HepG2 (cell line): ENCODE results near the gene LMOD2. TPM values are rescaled to one million over a fixed set of nuclear protein-coding genes. Genes with fewer than 3 reads are reported as not detected.

ENCODE experiments used
- ATAC-seq: fragments of 200-7000 bp; cut with Tn5 transposase; 3 replicates; pipeline ENCODE4 v1.9.1; 2020; ENCODE audit warnings: mild to moderate bottlenecking, moderate library complexity
- BruUV-seq: library from RNA; stranded (reverse); fragments of 400-500 nt; replicated peaks from 2 replicates; lab custom pipeline; 2021; lab: Mats Ljungman, UMichigan
- CTCF ChIA-PET: fragments of 300-600 bp; formaldehyde crosslinking; extraction: SDS; loops from one replicate; lab custom pipeline; 2021; ENCODE audit warnings: low total read pairs, inconsistent platforms, low intra/inter-chr PET ratio; lab: Yijun Ruan, JAX
- POLR2A ChIA-PET: fragments of 350-600 bp; sonication (Branson Sonifier 250); formaldehyde crosslinking; loops from one replicate; lab custom pipeline; 2020; ENCODE audit warnings: antibody characterized with exemption, inconsistent platforms; lab: Yijun Ruan, JAX
- DNase-seq: peaks from one replicate; pipeline ENCODE4 v3.0.0-alpha.2; 2015; ENCODE audit warnings: low spot score
- FAIRE-seq: peaks from 3 replicates; lab custom pipeline; 2011; peaks lifted over from hg19 to GRCh38; lab: Jason Lieb, UNC
- H2AFZ ChIP-seq: one replicate; pipeline ENCODE4 v1.6.1; 2011; ENCODE audit warnings: low read length, inconsistent platforms
- H3K27ac ChIP-seq: fragments of 300-600 bp; 3 replicates; pipeline ENCODE4 v1.8.0; 2011; ENCODE audit warnings: mixed run types, mild to moderate bottlenecking, mixed read lengths, low read length, inconsistent platforms; ENCODE audit not compliant: insufficient read depth; ENCODE audit errors: extremely low read length
- H3K27me3 ChIP-seq, 2 experiments: fragments of 200-600 bp in 1 of 2; 2 replicates in 1 of 2; 3 replicates in 1 of 2; pipeline versions ENCODE4 v1.6.0 to v1.8.0; 2011; ENCODE audit warnings: low read length in 2 of 2, mild to moderate bottlenecking in 2 of 2, moderate library complexity in 2 of 2, inconsistent platforms in 1 of 2; ENCODE audit not compliant: insufficient read depth in 2 of 2, control insufficient read depth in 1 of 2
- H3K36me3 ChIP-seq, 2 experiments: fragments of 200-600 bp in 1 of 2; replicated peaks in 1 of 2; 2 replicates in 1 of 2; 3 replicates in 1 of 2; pipeline versions ENCODE4 v1.5.1 to v1.8.0; 2011; ENCODE audit warnings: low read length in 2 of 2, inconsistent platforms in 1 of 2; ENCODE audit not compliant: insufficient read depth in 2 of 2, control insufficient read depth in 1 of 2
- H3K4me1 ChIP-seq: 2 replicates; pipeline ENCODE4 v1.5.1; 2012; ENCODE audit warnings: low read length, inconsistent platforms; ENCODE audit not compliant: insufficient read depth
- H3K4me2 ChIP-seq: 2 replicates; pipeline ENCODE4 v1.6.0; 2011; ENCODE audit warnings: low read depth, low read length, inconsistent platforms
- H3K4me3 ChIP-seq, 3 experiments: fragments of 200-600 bp in 1 of 3; sonication (generic), shearing (Covaris generic) in 1 of 3; replicated peaks in 1 of 3; 2 replicates each; pipeline ENCODE4 v1.5.1; 2011 to 2016; ENCODE audit warnings: low read length in 3 of 3, inconsistent platforms in 2 of 3, low read depth in 2 of 3, mild to moderate bottlenecking in 2 of 3, control low read depth in 1 of 3, mixed read lengths in 1 of 3; ENCODE audit not compliant: insufficient read depth in 1 of 3
- H3K79me2 ChIP-seq: one replicate; pipeline ENCODE4 v1.6.1; 2011; ENCODE audit warnings: low read length, inconsistent platforms; ENCODE audit not compliant: insufficient read depth
- H3K9ac ChIP-seq: 2 replicates; pipeline ENCODE4 v1.6.0; 2011; ENCODE audit warnings: mild to moderate bottlenecking, low read depth, low read length, inconsistent platforms; ENCODE audit not compliant: insufficient read depth
- H3K9me3 ChIP-seq: 2 replicates; pipeline ENCODE4 v1.5.1; 2012; ENCODE audit warnings: mild to moderate bottlenecking, low read length
- H4K20me1 ChIP-seq: 2 replicates; pipeline ENCODE4 v1.6.0; 2011; ENCODE audit warnings: inconsistent platforms, mild to moderate bottlenecking, low read length, moderate library complexity; ENCODE audit not compliant: insufficient read depth
- FOSL2 ChIP-seq: sonication (generic); formaldehyde crosslinking; IDR thresholded peaks from 2 replicates; pipeline ENCODE4 v1.4.0; 2020; ENCODE audit warnings: missing genetic modification reagents
- ZNF337 ChIP-seq: sonication (generic); formaldehyde crosslinking; IDR thresholded peaks from 2 replicates; pipeline ENCODE4 v1.5.1; 2020; ENCODE audit warnings: missing genetic modification reagents, low read depth, mild to moderate bottlenecking, borderline replicate concordance
- ZNF879 ChIP-seq: sonication (generic); formaldehyde crosslinking; IDR thresholded peaks from 2 replicates; pipeline ENCODE4 v1.8.1; 2023; ENCODE audit warnings: missing genetic modification reagents
- WGBS: methylation state at CpG from one replicate; pipeline ENCODE4 v1.1.6; 2017; ENCODE audit warnings: low lambda C conversion rate; 5-methylcytosine and 5-hydroxymethylcytosine counted together
- in situ Hi-C: cut with HindIII; loops from 2 replicates; pipeline ENCODE4 v1.10.0; 2017; ENCODE audit warnings: low pct_unique_long_range_greater_than_20kb; ENCODE audit not compliant: extremely low pct_ligation_motif_present
- intact Hi-C: fragments of 100-400 bp; cut with micrococcal nuclease; formaldehyde crosslinking; loops from one replicate; pipeline ENCODE4 v1.10.0; 2022; ENCODE audit not compliant: unreplicated experiment
- polyA plus RNA-seq, 8 experiments: library from polyadenylated mRNA; depleted of rRNA in 3 of 8; stranded (reverse) in 7 of 8; unstranded in 1 of 8; fragments of >200 nt; fragmentation: Illumina TruSeq in 4 of 8; extraction: Trizol in 4 of 8; gene quantifications; 2 replicates each; pipeline versions ENCODE4 v1.2.1 to v1.2.3, GENCODE V29; 2011 to 2016; ENCODE audit warnings: low read depth in 4 of 8, missing spikeins in 1 of 8, mixed read lengths in 1 of 8; ENCODE audit not compliant: insufficient read depth in 1 of 8
- total RNA-seq, 5 experiments: library from RNA; depleted of rRNA; stranded (reverse); fragments of >200 nt; fragmentation: Illumina TruSeq; extraction: Trizol; gene quantifications; 2 replicates each; pipeline ENCODE4 v1.2.3, GENCODE V29; 2016; ENCODE audit warnings: low read depth in 1 of 5
- TF ChIP-seq, protein P1 (sequence below): sonication (generic); formaldehyde crosslinking; IDR thresholded peaks from 2 replicates; pipeline ENCODE4 v1.8.1; 2023; ENCODE audit warnings: missing genetic modification reagents, inconsistent platforms, borderline replicate concordance
- TF ChIP-seq, protein P2 (sequence below): IDR thresholded peaks from 2 replicates; pipeline ENCODE4 v1.6.1; 2016; ENCODE audit warnings: missing compliant biosample characterization, missing genetic modification reagents, borderline replicate concordance

LMOD2 gene
- total and polyA plus RNA-seq, 2 of the 13 experiments (the other 11 are each of a cell fraction or from before 2014, with no cell fraction given), result not detected

DNA sequence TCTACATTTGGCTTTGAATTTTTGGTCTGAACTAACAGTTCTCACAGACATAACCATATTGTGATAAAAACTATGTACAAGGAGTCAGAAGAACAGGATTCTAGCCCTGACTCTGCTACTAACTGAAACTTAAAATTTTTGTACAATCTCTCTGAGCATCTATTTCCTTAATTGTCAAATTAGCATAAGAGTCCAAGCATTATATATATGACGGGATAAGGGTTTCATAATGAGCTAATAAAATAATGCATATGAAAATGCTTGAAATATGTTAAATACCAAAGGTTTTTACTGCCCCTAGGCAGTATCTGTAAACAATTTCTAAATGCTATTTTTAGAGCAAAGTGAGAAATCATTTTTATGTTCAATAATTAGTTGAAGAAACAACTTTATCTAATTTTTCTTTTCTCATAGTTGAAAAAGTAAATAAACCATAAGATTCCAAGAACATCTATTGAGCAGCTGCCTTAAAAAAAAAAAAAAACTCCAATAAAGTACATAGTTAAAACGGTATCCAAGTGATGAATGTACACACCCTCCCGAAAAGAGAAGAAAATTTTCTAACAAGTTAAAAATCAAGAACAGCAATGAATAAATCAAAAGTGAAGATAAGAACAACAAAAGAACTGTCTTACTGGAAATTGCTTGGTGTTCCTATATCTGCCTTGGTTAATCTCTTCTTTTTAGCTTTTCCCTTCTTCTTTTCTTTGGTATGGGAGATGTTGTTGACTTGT lies 40.4 kb downstream of the LMOD2 start (continued):
- TF ChIP-seq, protein P1, sequence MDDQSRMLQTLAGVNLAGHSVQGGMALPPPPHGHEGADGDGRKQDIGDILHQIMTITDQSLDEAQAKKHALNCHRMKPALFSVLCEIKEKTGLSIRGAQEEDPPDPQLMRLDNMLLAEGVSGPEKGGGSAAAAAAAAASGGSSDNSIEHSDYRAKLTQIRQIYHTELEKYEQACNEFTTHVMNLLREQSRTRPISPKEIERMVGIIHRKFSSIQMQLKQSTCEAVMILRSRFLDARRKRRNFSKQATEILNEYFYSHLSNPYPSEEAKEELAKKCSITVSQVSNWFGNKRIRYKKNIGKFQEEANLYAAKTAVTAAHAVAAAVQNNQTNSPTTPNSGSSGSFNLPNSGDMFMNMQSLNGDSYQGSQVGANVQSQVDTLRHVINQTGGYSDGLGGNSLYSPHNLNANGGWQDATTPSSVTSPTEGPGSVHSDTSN, result no peak
- no peak for TF ChIP-seq FOSL2

DNA sequence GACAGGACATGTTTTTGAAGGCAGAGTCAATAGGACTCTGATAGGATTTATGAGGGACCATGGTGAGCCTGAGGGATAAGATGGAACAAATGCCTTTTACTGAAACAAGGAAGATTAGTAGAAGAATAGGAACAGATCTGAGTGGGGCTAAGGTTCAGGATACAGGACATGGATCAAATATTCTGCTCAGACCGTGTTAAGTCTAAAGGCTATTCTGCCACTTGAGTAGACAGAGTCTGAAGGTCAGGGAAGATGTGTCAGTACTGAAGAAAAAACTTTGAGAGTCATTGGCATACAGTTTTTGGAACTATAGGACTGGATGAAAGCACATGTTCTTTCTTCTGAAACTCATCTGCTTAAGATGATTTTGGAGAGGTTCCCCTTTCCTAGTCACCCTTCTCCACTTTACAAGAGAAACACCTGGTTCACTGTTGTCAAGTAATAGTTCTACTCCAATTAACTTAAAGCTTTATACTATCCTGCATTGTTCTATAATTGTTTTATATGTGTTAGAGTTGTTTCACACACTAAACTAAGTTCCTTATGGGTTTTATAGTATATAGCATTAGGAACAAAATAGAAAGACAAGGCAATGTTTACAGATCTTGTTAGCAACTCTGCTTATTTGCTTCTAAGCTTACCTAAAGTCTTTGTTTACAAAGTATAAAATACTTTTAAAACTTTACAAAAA lies 49.7 kb downstream of the LMOD2 start:
- Histone ChIP-seq H4K20me1 (peaks cover 3% of the 10 kb centered on the region; the same call in 1 of the 2 replicates), H3K4me1 (peaks cover 2% of the 10 kb centered on the region), H3K36me3 (peaks cover 9 to 53% of the 10 kb centered on the region in 2 experiments), H3K4me2 (no peak overlapping the region), H3K79me2 (peaks cover 7% of the 10 kb centered on the region), H3K27ac (no peak overlapping the region), H3K4me3 (no peak overlapping the region), H3K9ac (no peak overlapping the region), H3K9me3 (no peaks in the 10 kb centered on the region), H2AFZ (no peak overlapping the region), H3K27me3 (no peaks in the 10 kb centered on the region)
- no peak for TF ChIP-seq ZNF879 (CRISPR knock-in tag)
- TF ChIP-seq, protein P2, sequence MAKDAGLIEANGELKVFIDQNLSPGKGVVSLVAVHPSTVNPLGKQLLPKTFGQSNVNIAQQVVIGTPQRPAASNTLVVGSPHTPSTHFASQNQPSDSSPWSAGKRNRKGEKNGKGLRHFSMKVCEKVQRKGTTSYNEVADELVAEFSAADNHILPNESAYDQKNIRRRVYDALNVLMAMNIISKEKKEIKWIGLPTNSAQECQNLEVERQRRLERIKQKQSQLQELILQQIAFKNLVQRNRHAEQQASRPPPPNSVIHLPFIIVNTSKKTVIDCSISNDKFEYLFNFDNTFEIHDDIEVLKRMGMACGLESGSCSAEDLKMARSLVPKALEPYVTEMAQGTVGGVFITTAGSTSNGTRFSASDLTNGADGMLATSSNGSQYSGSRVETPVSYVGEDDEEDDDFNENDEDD (CRISPR knock-in tag), result no peak
- no peak for TF ChIP-seq ZNF337
- no peak for ATAC-seq
- CTCF ChIA-PET, result no interaction called here
- BruUV-seq, result no TSS peak
- intact Hi-C loops (no loop called here), in situ Hi-C loops (no loop called here)
- POLR2A ChIA-PET, result no interaction called here
- FAIRE-seq, result no peak
- no peak for DNase-seq
- WGBS, result 60% methylated on average over 1 of the region's 1 CpG
